Right lobe of liver (tissue), 6 donors: ENCODE measurements around the gene GARIN5A. TPM values are rescaled to one million over a fixed set of nuclear protein-coding genes. Genes with fewer than 3 reads are reported as not detected.

Source experiments
- ATAC-seq, 4 donors: fragments of 200-7000 bp; cut with Tn5 transposase; one replicate each; pipeline ENCODE4 v1.9.1; 2020; ENCODE audit warnings: mild to moderate bottlenecking in 4 of 4, moderate library complexity in 4 of 4
- DNase-seq, 3 donors: peaks; one replicate each; pipeline ENCODE4 v3.0.0-alpha.2; 2020
- H3K27ac ChIP-seq, 3 donors: fragments of 200-600 bp; one replicate each; pipeline ENCODE4 v1.8.0; 2022
- H3K27me3 ChIP-seq, 2 donors: fragments of 200-600 bp; one replicate each; pipeline ENCODE4 v1.8.0; 2022
- H3K36me3 ChIP-seq, 4 donors: fragments of 200-600 bp; sonication (generic) in 1 of 4; one replicate each; pipeline versions ENCODE4 v1.5.1 to v1.8.0; 2017 to 2022; ENCODE audit warnings: control low read depth in 1 of 4
- H3K4me1 ChIP-seq, 4 donors: fragments of 200-600 bp; sonication (generic) in 1 of 4; one replicate each; pipeline versions ENCODE4 v1.5.1 to v1.8.0; 2017 to 2022; ENCODE audit warnings: control low read depth in 1 of 4
- H3K4me3 ChIP-seq, 3 donors: fragments of 200-600 bp; one replicate each; pipeline ENCODE4 v1.8.0; 2022
- H3K9me3 ChIP-seq, 4 donors: fragments of 200-600 bp; sonication (generic) in 1 of 4; one replicate each; pipeline versions ENCODE4 v1.5.1 to v1.8.0; 2017 to 2022; ENCODE audit warnings: control low read depth in 1 of 4
- POLR2A ChIP-seq: fragments of 450-650 bp; IDR thresholded peaks from one replicate; pipeline ENCODE4 v1.6.1; 2017; ENCODE audit warnings: antibody characterized with exemption, mild to moderate bottlenecking
- WGBS: methylation state at CpG from one replicate; pipeline ENCODE4 v1.1.6; 2018; ENCODE audit warnings: low coverage, low lambda C conversion rate; ENCODE audit not compliant: insufficient coverage; ENCODE audit errors: missing lambda C conversion rate; 5-methylcytosine and 5-hydroxymethylcytosine counted together
- intact Hi-C, 2 donors: fragments of 100-400 bp; cut with DNase I; formaldehyde crosslinking; loops; one replicate each; pipeline versions ENCODE4 v1.11.2 to v1.14.1; 2022
- total RNA-seq, 6 experiments: library from RNA; depleted of rRNA in 2 of 6; stranded (reverse); fragments of >200 nt in 2 of 6; fragmentation: NEBNext Ultra II Directional in 3 of 6; extraction: Animal tissue kit (Norgen Biotek cat#: 25700) in 3 of 6; gene quantifications; one replicate each; pipeline versions ENCODE4 v1.1.0 to v1.2.4, GENCODE V29; 2016 to 2023
- TF ChIP-seq, protein P1 (sequence below), 4 donors: fragments of 200-600 bp in 3 of 4; fragments of 450-650 bp in 1 of 4; IDR thresholded peaks; one replicate each; pipeline versions ENCODE4 v1.5.1 to v1.8.0; 2016 to 2022; ENCODE audit warnings: antibody characterized with exemption in 4 of 4, mild to moderate bottlenecking in 2 of 4
- donor health status: DM: no; HTN: yes; CAD: no.
- donor health status: DM: no; HTN: no; CAD: no.
- donor health status: DM: no; HTN: no; CAD: no.
- donor health status: DM: no; HTN: yes; CAD: no.
- donor health status: DM: no; HTN: yes; CAD: no.

GARIN5A gene
- total RNA-seq, 6 experiments from 2014 or later: 0.68 to 2.3 (median 1.5) TPM

DNA sequence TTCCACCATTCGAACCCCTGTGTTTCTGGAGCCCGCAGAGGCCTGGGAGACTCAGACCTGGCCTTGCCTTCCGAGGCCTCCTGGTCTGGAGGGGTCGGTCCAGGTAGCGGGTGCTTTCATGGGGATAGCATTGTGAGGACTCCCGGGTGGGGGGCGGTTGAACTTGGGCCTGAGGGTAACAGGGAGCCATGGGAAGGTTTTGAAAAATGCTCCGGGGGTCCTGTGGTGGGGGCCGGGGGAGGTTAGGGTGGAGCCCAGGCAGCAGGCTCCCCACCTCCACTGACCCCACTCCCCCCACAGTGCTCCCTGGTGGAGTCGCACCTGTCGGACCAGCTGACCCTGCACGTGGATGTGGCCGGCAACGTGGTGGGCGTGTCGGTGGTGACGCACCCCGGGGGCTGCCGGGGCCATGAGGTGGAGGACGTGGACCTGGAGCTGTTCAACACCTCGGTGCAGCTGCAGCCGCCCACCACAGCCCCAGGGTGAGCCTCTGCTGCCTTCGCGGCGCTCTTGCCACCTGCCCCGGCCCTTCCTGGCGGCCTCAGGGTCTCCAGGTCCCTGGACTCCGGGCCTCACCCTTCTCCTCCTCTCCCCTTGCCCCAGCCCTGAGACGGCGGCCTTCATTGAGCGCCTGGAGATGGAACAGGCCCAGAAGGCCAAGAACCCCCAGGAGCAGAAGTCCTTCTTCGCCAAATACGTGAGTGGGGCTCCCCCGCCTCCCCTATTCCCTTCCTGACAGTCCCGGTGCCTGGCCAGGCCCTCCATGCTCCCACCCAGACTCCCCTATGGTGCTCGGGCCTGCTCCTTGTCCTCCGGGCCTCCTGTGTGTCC lies 3.8 kb upstream of the GARIN5A start:
- DNase-seq: peak in 1 of 3 donors; percentile 51
- no peak for TF ChIP-seq POLR2A
- TF ChIP-seq, protein P1, sequence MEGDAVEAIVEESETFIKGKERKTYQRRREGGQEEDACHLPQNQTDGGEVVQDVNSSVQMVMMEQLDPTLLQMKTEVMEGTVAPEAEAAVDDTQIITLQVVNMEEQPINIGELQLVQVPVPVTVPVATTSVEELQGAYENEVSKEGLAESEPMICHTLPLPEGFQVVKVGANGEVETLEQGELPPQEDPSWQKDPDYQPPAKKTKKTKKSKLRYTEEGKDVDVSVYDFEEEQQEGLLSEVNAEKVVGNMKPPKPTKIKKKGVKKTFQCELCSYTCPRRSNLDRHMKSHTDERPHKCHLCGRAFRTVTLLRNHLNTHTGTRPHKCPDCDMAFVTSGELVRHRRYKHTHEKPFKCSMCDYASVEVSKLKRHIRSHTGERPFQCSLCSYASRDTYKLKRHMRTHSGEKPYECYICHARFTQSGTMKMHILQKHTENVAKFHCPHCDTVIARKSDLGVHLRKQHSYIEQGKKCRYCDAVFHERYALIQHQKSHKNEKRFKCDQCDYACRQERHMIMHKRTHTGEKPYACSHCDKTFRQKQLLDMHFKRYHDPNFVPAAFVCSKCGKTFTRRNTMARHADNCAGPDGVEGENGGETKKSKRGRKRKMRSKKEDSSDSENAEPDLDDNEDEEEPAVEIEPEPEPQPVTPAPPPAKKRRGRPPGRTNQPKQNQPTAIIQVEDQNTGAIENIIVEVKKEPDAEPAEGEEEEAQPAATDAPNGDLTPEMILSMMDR (IDR thresholded peaks at IDR 0.05): no peak

GRCh38 chr19:50479761-50480251 lies 3.2 kb upstream of the GARIN5A start:
- no peaks in the 10 kb centered on the region for H3K9me3 ChIP-seq
- peak in 1 of 3 donors; percentile 50 for DNase-seq
- H3K27me3 ChIP-seq: no peaks in the 10 kb centered on the region
- TF ChIP-seq, protein P1 (IDR thresholded peaks at IDR 0.05): no peak
- TF ChIP-seq POLR2A: no peak
- H3K36me3 ChIP-seq: peaks cover 3 to 22% (median 7%) of the 10 kb centered on the region in 4 donors
- WGBS: no CpG with 5 or more reads among the region's 16 CpGs
- H3K4me1 ChIP-seq: peaks cover 0 to 6% (median 2%) of the 10 kb centered on the region in 4 donors
- no peak overlapping the region for H3K27ac ChIP-seq
- H3K4me3 ChIP-seq: no peak overlapping the region
- intact Hi-C loops: no loop called here
- ATAC-seq: no peak

More for the DNA sequence above, 3.8 kb upstream of the GARIN5A start:
- WGBS: 74% methylated on average over 7 of the region's 37 CpGs
- intact Hi-C loops: no loop called here
- no peaks in the 10 kb centered on the region for H3K27me3 ChIP-seq
- no peak overlapping the region for H3K27ac ChIP-seq
- H3K36me3 ChIP-seq: peaks cover 3 to 22% (median 7%) of the 10 kb centered on the region in 4 donors
- no peak for ATAC-seq
- H3K4me3 ChIP-seq: no peak overlapping the region
- peaks cover 0 to 6% (median 2%) of the 10 kb centered on the region in 4 donors for H3K4me1 ChIP-seq
- H3K9me3 ChIP-seq: no peaks in the 10 kb centered on the region

DNA sequence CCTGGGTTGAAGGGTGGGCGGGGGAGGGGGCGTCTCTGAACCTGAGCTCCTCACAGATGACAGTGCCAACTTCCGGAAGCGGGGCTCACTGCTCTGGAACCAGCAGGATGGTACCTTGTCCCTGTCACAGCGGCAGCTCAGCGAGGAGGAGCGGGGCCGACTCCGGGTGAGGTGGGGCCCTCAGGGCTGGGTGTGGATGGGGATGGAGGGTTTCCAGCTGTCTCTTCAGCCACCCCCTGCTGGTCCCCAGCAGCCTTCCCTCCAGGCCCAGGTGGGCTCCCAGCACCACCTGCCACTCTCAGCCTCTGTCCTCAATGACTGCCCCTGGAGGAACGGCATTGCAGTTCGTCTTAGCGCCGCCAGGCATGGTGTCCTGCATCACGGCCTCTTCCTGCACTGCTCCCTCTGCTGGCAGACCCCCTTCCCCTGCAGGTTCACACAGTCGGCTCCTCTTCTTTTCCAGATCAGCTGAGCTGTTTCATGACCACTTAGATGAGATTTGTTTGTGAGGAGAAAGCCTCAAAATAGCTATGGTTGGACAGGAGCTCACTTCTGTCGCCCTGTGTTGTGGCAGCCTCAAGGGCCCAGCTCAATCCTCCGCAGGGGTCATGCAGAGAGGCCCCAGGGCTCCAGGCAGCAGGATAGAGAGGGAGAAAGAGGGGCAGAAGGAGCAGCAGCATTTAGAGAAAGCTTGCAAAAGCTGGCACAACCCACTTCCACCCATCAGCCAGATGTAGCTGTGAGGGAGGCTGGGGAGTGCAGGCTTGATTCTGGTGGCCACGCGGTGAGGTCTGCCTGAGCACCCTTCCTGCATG lies 2.5 kb upstream of the GARIN5A start:
- H3K36me3 ChIP-seq: peaks cover 3 to 22% (median 7%) of the 10 kb centered on the region in 4 donors
- intact Hi-C loops: no loop called here
- DNase-seq: peak in 1 of 3 donors; percentile 48

More for the DNA sequence above, 2.5 kb upstream of the GARIN5A start:
- WGBS: 91% methylated on average over 4 of the region's 19 CpGs
- Histone ChIP-seq H3K27ac (no peak overlapping the region), H3K4me3 (no peak overlapping the region), H3K9me3 (no peaks in the 10 kb centered on the region), H3K4me1 (peaks cover 0 to 6% (median 2%) of the 10 kb centered on the region in 4 donors), H3K27me3 (no peaks in the 10 kb centered on the region)
- TF ChIP-seq POLR2A: no peak
- TF ChIP-seq, protein P1 (IDR thresholded peaks at IDR 0.05): peak in 2 of 4 donors; percentile 11 to 14
- no peak for ATAC-seq
